ENCODE measurements around the gene FAM174C.
A peak's percentile ranks its signal among the peaks of the same experiment; 100 is the strongest.

The FAM174C gene

GRCh38 chr19:1272423-1273262 lies 2.7 kb upstream of the FAM174C start:
- peak overlapping the region; percentile 44 to 85 (median 63) for H3K27ac Mint-ChIP-seq
- TF ChIP-seq CTCF (IDR thresholded peaks at IDR 0.05; ENCODE audit: unreplicated experiment in 3 of 3): no peak
- H3K36me3 Mint-ChIP-seq (ENCODE audit: low read depth): peaks cover 40% of the 10 kb centered on the region
- H3K4me1 Mint-ChIP-seq: peaks cover 56% of the 10 kb centered on the region
- H3K9me3 Mint-ChIP-seq: no peaks in the 10 kb centered on the region
- H3K27me3 Mint-ChIP-seq (ENCODE audit: low read depth): peaks cover 5% of the 10 kb centered on the region
- H3K4me3 Mint-ChIP-seq: peak overlapping the region; percentile 70 to 94 (median 82)

- Mint-ChIP-seq H3K4me3 (peak overlapping the region; percentile 72 to 94 (median 82)), H3K36me3 (ENCODE audit: low read depth) (peaks cover 40% of the 10 kb centered on the region), H3K27me3 (ENCODE audit: low read depth) (peaks cover 4% of the 10 kb centered on the region), H3K27ac (peak overlapping the region; percentile 88 to 94 (median 89)), H3K4me1 (peaks cover 49% of the 10 kb centered on the region), H3K9me3 (no peaks in the 10 kb centered on the region)
- TF ChIP-seq CTCF (IDR thresholded peaks at IDR 0.05; ENCODE audit: unreplicated experiment in 3 of 3): no peak
Measured at GRCh38 chr19:1273263-1274041, 1.9 kb upstream of the FAM174C start.

GRCh38 chr19:1274081-1274851 lies 1.1 kb upstream of the FAM174C start:
- H3K36me3 Mint-ChIP-seq (ENCODE audit: low read depth): peaks cover 40% of the 10 kb centered on the region
- TF ChIP-seq CTCF (IDR thresholded peaks at IDR 0.05; ENCODE audit: unreplicated experiment in 3 of 3): no peak
- H3K4me3 Mint-ChIP-seq: peak overlapping the region; percentile 72 to 86 (median 74)
- H3K27me3 Mint-ChIP-seq (ENCODE audit: low read depth): no peaks in the 10 kb centered on the region
- H3K27ac Mint-ChIP-seq: peak overlapping the region; percentile 88 to 94 (median 89)
- H3K4me1 Mint-ChIP-seq: peaks cover 43% of the 10 kb centered on the region
- H3K9me3 Mint-ChIP-seq: no peaks in the 10 kb centered on the region

- H3K27ac Mint-ChIP-seq: peak overlapping the region in 1 of 3 experiments; percentile 72
- H3K4me3 Mint-ChIP-seq: peak overlapping the region; percentile 70 to 80 (median 74)
- H3K4me1 Mint-ChIP-seq: peaks cover 46% of the 10 kb centered on the region
- H3K27me3 Mint-ChIP-seq (ENCODE audit: low read depth): no peaks in the 10 kb centered on the region
- H3K36me3 Mint-ChIP-seq (ENCODE audit: low read depth): peaks cover 42% of the 10 kb centered on the region
- no peaks in the 10 kb centered on the region for H3K9me3 Mint-ChIP-seq
- no peak for TF ChIP-seq CTCF (IDR thresholded peaks at IDR 0.05; ENCODE audit: unreplicated experiment in 3 of 3)
Measured at GRCh38 chr19:1274852-1275259, 474 bp upstream of the FAM174C start.

- peaks cover 38% of the 10 kb centered on the region for H3K4me1 Mint-ChIP-seq
- no peaks in the 10 kb centered on the region for H3K9me3 Mint-ChIP-seq
Measured at GRCh38 chr19:1275976-1276627, 772 bp downstream of the FAM174C start.

More at GRCh38 chr19:1275976-1276627, 772 bp downstream of the FAM174C start:
- H3K27ac Mint-ChIP-seq: peak overlapping the region; percentile 89 to 98 (median 97)
- peaks cover 4% of the 10 kb centered on the region for H3K27me3 Mint-ChIP-seq (ENCODE audit: low read depth)
- H3K4me3 Mint-ChIP-seq: peak overlapping the region; percentile 88 to 92 (median 91)
- no peak for TF ChIP-seq CTCF (IDR thresholded peaks at IDR 0.05; ENCODE audit: unreplicated experiment in 3 of 3)
- H3K36me3 Mint-ChIP-seq (ENCODE audit: low read depth): peaks cover 31% of the 10 kb centered on the region
